Measurements from ENCODE around the gene PRSS48.
"Not testable (repeated sequence)": the region's sequence is repeated elsewhere in the genome, so short reads cannot be mapped to it uniquely, and the experiment has no call there.

PRSS48 gene

DNA sequence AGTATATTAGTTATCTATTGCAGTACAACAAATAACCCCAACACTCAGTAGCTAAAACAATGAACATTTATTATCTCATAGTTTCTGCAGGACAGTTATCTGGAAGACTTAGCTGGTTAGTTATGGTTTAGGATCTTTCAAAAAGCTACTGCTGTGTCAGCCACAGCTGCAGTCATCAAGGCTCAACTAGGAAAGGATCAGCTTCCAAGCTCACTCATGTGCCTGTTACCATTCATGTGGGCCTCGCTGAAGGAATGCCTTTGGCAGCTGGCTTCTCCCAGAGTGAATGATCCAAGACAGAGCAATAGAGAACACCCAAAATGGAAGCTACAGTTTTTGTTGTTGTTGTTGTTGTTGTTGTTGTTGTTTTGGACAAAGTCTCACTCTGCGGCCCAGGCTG is 13.5 kb upstream of the PRSS48 start:
- DNase-seq = no peak

GRCh38 chr4:151266497-151266896 is 10.5 kb upstream of the PRSS48 start:
- DNase-seq = no peak

DNA sequence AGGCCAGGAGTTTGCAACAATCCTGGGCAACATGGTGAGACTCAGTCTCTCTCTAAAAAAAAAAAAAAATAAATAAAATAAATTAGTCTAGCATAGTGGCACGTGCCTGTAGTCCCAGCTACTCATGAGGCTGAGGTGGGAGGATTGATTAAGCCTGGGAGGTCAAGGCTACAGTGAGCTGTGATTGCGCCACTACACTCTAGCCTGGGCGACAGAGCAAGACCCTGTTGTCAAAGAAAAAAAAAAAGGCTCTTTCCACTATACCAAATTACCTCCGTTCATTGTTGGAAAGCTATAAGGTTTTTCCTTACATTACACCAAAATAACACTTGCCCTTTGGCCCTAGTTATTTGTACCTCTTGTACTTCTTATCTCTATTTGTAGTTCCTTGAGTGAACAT is 9.9 kb upstream of the PRSS48 start:
- no peak for DNase-seq

GRCh38 chr4:151267822-151268535 is 9.0 kb upstream of the PRSS48 start:
- no peak for DNase-seq

- DNase-seq = not testable (repeated sequence)
Observed at GRCh38 chr4:151268905-151269304, 8.1 kb upstream of the PRSS48 start.

GRCh38 chr4:151284534-151285245 is 7.7 kb downstream of the PRSS48 start:
- no peak for DNase-seq

DNA sequence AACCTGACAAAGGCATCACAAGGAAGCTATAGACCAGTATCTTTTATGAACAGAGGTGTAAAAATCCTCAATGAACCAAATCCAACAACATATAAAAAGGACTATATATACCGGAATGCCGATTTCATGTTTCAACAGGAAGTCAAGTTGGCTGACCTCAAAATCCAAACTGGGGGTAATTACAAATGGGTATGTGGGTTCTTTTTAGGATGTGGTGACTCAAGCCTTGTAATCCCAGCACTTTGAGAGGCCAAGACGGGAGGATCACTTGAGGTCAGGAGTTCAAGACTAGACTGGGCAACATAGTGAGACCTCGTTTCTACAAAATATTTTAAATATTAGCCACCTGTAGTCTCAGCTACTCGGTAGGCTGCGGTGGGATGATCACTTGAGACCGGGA is 10.4 kb downstream of the PRSS48 start:
- no peak for DNase-seq

- no peak for DNase-seq
Observed at GRCh38 chr4:151291485-151291884, 14.5 kb downstream of the PRSS48 start.

DNA sequence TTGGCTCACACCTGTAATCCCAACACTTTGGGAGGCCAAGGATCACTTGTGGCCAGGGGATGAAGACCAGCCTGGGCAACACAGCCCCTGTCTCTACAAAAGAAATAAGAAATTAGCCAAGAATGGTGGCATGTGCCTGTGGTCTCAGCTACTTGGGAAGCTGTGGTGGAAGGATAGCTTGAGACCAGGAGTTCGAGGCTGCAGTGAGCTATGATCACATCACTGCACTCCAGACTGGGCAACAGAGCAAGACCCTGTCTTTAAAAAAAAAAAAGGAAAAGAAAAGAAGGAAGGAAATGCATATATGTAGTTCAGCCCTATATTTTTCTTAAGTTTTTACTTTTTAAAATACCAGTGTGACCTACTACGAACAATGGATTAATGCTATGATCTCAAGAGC is 15.1 kb downstream of the PRSS48 start:
- DNase-seq = no peak

DNA sequence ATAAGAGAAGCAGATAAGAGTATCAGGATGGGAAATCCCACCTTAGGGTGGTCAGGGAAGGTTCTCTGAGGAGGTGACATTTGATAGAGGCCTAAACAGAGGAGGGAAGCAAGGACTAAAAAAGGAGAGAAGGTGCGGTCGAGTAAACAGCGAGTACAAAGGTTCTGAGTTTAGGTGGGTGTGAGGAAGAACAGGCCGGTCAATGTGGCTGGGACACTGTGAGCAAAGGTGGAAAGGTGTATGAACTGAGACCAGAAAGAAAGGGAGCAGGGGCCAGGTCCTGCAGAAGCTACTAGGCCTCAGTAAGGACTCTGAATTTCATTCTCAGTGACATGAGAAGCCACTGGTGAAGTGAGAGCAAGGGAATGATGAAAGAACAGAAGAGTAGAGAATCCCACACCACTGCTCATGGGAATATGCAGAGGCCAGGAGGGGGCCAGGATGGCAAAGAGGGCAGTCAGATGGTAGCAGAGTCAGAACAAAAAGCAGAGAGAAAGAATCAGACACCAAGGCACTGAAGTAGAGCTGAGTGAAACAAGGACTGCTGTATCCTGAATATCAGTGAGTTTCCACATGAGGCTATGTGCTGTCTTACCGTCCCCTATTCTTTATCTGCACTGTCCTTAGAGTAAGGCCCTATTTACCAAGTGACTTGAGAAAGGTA is 18.0 kb downstream of the PRSS48 start:
- DNase-seq = no peak

GRCh38 chr4:151296227-151296626 is 19.3 kb downstream of the PRSS48 start:
- DNase-seq = no peak

DNA sequence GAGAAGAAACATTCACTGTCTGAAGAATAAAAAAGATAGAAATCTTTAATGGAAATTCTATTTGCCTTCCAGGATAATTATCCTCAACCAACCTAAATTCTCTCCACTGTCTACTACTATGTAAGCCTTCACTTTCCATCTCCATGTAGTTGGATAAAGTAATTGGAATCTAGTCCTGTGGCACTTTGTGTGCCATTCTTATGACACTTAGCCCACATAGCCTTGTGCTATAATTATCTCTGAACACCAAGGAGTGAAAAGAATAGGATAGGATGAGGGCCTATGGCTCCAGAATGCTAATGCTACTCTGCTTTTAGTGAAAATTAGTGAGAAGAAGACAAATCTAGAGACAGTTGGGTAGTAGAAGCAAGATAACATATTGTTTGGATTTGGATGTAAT is 20.2 kb downstream of the PRSS48 start:
- DNase-seq = no peak

DNA sequence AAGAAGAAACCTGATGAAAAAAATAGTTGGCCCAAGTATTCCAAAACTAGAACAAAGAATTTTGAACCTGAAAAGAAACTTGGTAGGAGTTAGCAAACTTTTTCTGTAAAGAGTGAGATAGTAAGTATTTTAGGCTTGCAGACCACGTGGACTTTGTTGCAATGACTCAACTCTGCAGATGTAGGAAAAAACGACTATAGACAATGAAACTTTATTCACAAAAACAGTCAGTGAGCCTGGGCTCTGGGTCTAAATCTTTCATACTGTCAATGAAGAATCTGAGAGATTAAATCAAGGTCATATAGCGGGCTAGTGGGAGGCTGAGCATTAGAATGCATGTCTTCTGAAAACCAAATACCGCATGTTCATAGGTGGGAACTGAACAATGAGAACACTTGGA is 25.5 kb downstream of the PRSS48 start:
- DNase-seq = no peak

DNA sequence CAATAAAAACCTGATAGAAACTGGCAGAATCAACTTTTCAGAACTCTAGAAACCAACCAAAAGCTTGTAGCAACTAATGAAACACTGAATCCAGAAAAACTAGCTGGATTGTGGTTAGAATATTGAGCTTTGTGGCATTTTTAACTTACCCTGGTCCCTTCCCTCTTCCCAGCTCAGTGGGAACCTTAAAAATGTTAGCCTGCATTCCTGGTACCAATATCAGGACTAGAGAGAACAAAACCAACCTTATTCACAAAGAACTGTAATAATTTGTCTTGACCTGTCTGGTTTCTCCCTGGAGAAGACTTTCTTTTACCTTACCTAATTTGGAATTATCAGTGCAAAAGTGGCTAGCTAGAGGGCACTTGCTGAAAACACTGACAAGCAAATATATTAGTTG is 27.3 kb downstream of the PRSS48 start:
- DNase-seq = no peak

- DNase-seq = no peak
Observed at GRCh38 chr4:151304755-151305154, 27.8 kb downstream of the PRSS48 start.

- no peak for DNase-seq
Observed at GRCh38 chr4:151310124-151310728, 33.3 kb downstream of the PRSS48 start.

GRCh38 chr4:151313306-151314009 is 36.5 kb downstream of the PRSS48 start:
- DNase-seq = no peak

DNA sequence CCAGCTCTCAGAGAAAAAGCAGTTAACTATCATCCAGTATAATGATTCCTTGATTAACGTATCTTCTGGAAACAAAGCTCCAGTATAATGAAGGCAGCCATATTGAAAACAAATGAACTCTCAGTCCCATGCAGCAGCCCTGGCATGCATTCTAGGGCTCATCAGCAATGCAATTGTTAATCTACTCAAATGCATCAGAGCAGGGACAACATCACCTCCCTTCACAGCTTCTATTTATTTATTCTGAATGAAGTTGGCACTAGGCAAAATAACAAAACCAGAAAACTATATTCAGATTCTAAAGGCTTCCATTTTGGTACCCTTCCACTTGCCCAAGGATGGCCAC is 37.0 kb downstream of the PRSS48 start:
- DNase-seq = no peak

GRCh38 chr4:151314479-151314878 is 37.5 kb downstream of the PRSS48 start:
- no peak for DNase-seq

DNA sequence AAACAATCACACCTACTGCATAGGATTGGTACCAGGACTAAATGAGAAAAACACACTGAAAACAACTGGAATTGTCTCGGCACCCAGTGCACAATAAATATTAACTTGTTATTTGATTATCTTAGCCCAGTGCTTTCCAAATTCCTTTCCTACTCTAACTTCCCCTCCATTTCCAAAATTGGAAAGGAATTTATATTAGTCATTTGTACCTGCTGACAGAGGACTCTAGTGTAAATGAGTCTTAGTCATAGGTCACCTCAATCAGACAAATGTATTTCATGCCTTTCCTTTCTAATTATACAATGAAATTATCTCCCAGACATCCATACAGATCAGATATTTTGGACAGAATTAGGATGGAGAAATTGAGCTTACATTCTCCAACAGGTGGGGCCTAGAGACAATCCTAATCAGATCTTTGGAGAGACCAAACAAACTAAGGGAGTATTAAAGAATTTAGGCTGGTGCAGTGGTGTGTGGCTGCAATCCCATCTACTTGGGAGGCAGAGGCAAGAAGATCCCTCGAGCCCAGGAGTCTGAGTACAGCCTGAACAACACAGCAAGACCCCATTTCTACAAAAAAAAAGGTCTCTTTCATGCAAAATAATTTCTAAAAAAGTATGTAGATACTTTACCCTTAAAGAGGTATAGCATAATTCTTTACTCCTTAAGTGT is 38.4 kb downstream of the PRSS48 start:
- DNase-seq = no peak

DNA sequence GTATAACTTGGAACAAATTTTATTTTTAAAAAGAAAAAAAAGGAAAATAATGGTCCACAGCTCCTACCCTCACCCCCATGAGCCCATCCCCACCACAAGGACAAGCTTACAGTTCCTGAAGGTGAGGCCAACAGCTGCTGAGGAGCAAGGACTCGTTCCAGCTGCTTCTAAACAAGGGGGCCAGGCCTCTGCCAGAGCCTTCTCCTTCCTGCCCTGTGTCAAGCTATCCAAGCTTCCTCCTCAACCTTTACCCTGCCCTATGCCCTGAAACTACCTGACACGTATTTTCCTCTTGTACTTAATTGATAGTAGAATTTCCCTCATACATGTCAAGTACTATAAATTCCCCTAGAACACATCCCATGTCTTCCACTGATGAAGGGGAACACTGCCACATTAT is 39.7 kb downstream of the PRSS48 start:
- no peak for DNase-seq

DNA sequence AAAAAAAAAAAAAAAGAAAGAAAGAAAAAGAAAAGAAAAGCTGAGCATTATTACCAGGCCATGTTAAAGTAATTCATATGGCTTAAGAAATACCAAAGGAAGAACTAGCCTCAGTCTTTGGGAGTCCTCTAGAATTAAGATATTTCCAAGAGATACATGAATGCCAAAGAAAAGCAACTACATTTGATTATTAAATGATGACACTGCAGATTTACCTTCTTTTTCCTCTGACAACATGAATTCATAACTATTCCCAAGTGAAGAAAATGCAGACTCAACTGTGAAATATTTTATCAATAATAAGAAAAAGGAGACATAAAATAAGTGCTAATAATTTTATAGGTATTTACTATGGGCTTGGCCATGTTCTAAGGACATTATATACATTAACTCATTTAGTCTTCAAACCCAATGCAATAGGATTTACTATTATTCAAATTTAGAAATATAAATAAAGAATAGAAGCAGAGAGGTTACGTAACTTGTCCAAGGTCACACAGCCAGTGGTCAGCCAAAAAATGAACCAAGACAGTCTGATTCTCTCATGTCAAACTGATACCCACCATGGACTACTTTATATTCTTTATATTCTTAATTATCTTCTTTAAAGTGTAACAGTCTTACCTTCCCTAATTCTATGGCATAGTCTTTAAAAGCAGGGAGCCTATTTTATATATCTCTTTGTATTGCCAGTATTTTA is 41.5 kb downstream of the PRSS48 start:
- no peak for DNase-seq
